DMS 273 treated with DMSO at 0.1 percent for 48 hours (cell line): Measurements from ENCODE around the gene INKA1.

Experiments
- DNase-seq: peaks from one replicate; lab custom pipeline; 2025; lab: John Stamatoyannopoulos, UW

The INKA1 gene

DNA sequence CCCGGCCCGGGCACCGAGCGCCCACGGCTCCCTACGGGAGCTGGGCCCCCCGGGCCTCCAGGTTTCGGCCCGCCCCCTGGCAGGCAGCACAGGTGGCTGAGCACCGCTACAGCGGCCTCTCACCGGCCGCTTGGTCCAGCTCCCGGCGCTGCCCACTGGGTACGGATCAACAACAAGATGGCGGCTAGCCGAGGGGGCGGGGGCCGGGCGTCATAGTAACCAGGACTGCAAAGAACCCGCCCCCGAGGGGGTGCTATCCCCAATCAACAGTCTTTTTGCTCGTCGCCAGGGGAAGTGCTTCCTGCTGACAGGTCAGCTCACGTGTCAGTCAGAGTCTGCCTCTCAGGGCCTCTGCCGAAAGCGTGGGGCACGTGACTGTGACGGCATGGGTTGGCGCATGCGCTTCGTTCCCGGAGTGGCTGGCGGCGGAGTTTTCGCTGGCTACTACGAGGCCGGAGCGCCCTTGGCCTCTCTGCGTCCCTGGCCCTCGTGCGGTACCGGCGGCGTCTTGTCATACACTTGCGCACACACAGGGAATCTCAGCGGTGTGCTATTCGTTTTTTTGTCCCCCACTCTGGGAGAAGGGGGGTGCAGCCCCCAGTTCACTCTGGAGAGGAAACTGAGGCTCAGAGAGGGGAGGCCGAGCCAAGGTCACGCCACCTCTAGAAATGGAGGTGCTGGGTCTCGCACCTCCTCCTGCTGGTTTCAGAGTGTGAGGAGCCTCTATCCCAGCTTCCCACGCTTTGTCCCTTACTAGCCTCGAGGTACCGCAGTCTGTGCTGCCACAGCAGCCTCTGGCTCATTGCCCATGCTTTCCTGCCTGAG lies 16.5 kb upstream of the INKA1 start, which contains the start of gene IP6K1:
Gene IP6K1, minus strand, starts transcription at position 186 of the 825 bp plus-strand sequence. CDS start 38,502 bp downstream, outside the sequence.
- DNase-seq: peak; percentile 96

DNA sequence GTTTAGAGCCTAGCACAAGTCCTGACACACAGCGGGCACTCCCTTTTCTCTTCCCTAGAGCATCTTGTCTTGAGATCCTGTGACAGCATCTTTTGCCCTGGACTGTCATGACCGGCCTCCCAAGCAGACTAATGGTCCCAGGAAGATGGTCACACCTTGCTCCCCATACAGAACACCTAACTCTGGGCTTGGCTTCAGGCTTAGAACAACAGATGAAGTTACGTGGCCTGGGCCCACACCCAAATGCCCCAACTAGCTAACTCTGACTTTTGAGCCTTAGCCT lies 15.9 kb upstream of the INKA1 start:
- DNase-seq: no peak

DNA sequence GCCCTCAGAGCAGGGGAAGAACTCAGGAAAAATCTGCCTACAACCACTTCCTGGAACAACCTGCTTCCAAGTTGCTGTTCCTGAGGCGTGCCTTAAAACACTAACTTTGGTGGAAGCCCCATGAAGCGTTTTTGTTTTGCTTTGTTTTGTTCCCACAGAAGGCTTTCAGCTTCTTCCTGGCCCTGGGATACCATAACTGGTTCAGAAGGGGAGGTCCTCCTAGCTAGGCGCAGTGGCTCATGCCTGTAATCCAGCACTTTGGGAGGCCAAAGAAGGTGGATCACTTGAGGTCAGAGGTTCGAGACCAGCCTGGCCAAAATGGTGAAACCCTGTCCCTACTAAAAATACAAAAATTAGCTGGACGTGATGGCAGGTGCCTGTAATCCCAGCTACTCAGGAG lies 15.5 kb upstream of the INKA1 start:
- DNase-seq: no peak

DNA sequence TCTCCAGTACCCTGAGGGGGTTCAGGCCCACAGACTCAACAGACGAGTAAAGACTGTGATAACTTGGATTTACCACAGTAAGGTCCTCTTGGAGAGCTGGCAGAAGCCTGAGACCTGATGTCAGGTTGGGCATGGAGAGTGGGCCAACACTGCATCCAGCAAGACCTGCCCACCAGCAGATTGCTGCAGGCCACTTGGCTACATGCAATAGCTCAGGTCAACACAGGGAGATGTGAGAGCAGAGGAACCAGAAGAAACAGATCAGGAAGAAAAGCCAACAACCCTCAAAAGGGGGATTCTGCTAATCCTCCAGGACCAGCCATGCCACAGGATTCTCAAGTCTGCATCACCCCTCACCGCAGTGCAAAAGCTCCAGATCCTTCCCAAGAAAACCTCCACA lies 15.0 kb upstream of the INKA1 start:
- no peak for DNase-seq

DNA sequence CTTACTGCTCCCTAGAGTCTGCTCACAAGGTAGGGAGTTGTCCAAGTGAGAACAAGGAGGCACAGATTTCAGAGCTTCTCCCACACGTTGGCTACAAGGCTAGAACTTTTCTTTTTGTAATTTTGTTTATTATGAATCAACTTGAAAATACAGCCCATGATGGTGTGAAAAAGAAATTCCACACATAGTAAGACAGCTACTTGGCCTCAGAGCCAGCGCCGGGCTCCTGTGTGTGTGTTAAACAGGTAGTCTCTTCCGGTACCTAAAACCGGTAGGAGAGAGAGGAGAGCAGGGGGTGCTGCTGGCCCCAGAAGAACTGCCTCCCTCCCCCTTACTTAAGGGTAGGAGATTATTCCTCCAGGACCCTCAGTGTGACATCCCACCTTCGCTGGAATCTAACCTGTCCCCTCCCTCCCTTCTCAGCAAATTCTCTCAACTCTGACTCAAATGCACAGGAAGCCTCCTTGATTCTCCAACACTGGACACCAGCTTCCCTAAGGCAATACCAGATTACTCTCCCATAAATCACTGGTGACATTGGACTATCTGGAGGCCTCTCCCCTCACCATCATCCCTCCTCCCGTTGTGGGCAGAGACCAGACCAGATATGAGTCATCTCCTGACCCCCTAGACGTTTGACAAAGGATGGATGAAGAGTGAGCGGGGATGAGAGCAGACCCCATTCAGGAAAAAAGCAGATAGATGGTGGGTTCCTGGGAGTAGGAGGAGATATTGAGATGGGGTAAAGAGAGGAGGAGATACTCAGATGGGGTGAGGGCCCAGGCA lies 12.2 kb upstream of the INKA1 start:
- DNase-seq: no peak

DNA sequence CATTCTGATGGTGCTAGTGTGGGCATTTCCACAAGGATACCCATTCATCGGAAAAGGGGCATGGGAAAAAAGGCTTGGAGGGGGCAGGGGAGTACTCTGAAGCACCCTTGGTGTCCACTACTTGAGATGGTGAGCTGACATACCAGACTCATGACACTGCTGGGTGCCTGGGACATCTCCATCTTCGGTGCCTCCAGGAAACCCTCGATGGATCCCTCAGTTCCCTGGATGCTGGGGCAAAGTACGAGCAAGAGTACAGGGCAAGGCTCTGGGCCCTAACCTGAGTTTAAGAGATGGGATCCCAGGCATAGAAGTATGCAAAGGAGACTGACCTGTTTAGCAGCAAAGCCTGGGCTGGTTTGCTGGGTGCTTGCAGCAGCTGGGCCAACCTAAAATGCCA lies 11.5 kb upstream of the INKA1 start:
- DNase-seq: no peak

DNA sequence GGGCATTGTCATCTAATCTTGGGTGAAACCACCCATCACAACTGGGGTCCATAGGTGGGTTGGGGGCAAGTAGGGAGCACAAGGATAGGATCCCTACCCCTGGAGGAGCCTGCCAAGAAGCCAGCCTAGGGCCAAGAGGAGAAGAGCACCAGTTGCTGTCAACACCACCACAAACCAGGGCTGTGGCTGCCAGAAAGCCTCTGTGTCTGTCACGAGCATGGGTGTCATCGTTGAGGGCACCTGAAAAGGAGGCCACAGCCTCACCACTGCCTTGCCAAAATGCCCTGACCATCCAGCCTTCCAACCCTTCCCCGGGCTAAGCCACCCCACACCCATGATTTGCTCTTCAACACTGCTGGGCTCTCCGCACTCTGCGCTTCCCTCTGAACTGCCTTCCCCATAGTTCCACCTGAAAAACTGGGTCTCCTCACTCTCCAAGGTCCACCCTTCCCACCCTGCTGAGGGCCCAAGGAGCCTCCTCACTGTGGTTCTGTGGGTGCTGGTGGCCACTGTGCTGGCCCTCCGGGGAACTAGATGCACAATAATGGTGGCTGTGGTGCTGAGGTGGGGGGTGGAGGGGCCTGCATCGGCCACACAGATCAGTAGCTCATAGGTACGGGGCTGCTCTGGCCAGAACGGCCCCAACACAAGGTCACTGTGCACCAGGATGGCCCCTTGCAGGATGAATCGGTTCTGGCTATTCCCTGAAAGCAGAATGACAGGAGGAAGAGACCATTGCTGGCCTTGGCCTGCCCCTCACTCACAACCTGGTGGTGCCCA lies 10.5 kb upstream of the INKA1 start:
- DNase-seq: no peak

DNA sequence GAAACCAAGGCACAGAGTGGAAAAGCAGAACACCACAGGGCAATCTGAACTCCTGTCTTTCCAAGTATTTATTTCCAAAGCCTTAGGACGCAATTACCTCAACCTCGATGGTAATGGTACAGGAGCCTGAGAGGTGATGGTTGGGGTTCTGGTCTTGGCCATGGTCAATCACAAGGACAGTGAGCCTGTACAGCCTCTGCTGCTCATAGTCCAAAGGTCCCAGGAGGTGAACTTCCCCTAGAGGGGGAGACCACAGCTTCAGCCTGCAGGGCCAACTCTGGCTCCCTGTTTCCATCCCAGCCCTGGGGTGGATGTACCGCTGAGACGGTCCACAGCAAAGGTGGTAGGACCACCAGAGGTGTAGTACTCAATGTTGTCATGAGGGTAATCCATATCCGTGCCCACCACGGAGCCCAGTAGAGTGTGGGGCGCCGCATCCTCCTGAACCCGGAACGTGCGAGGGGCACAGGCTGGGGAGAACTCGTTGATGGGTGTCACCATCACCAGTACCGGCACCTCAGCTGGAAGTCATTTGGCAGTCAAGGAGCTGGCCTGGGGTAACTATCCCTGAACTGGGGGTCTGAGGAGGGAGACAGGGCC lies 9.5 kb upstream of the INKA1 start:
- DNase-seq: no peak

DNA sequence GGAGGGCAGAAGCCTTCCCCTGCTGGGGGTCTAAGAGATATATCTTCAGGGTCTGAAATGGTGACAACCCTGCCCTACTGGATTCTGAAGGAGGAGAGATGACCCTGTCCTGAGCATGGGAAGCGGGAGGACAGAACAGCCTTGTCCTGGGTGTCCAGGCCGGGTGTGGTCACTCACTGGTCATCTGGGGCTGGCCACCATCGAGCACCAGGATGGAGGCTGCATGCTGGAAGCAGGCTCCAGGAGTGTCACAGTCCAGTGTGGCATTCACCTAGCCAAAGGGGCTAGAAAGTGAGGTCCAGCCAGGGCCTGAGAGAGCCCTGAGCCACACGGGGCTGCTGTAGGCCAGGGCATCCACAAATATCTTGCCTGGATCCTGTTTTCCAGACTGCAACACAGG lies 8.6 kb upstream of the INKA1 start:
- no peak for DNase-seq

DNA sequence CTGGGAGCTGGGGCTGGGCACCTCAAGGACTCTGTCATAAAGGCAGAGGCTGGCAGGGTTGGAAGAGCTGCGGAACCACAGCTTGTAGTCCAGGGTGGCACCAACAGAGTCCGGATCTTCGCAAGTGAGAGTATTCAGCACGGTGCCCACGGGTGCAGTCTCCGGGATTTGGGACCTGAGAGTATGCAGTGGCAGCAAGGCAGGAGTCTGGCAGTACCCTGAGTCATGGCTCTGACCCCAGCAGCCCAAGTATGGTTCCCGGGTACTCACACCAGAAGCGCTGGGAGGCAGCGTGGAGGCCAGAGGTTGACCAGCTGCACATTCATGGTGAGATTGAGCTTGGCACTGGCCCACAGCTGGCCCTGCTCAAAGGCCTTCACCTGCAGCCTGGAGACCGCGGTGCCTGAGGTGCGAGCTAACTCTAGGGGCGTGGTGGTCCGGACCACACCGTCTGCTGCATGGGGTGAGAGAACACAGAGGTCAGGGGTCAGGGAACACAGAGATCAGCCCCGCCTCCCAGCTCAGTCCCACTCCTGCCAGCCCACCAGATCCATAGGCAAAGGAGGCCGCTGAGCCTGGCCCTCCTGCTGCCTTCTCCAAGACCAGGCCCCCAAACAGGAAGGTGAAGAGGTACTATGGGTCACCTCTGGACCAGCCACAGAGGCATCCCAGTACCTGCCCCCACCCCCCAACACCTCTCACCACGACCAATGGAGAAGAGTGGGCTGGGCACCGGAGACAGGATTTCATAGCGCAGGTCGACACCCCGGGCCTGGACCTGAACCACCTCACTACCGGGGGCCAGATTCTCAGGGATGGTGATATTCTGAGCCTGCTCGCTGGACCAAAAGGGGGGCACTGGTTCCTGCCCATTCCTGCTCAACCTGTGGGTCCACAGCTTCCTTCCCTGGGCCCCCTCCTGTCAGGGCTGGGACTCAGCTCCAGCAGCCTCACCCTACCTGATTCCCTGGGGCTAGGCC lies 7.8 kb upstream of the INKA1 start:
- DNase-seq: no peak

DNA sequence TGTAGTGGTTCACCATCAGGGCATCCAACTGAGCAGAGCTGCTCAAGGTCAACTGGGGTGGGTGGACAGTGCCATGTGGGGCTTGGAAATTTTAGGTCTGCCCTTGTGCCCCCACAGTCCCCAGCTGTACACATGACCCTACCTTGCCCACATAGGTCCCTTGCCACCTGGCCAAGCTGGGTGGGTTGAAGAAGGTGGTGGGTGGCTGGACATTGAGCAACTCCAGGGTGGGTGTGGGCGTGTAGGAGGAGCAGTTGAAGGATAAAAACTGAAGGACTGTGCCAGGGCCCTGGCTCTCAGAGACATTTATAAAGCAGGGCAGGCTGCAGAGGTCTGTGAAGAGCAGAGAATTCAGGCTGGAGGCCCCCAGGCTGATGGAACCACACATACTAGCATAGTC lies 4.0 kb upstream of the INKA1 start:
- no peak for DNase-seq

DNA sequence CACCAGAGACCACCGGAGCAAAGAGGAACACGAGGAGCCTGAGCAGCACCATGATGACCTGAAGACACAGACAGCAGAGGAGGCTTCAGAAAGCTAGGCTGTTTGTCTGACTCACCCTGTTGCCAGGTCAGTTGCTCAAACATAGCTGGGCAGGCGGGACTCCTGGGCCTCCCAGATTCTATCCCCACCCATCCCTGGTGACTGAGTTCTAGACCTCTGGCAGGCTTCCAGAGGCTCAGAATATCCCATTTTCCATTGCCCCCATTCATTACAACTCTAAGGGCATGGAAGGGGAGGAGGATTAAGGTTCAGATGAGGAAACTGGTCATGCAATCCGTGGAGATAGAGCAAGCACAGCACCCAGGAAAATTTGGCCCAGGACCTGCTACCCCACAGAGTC lies 3.3 kb upstream of the INKA1 start, which contains the start of gene CDHR4:
Gene CDHR4, minus strand, starts transcription at position 113 of the 400 bp plus-strand sequence. Its CDS starts 61 bp downstream, at position 52.
- DNase-seq: no peak

DNA sequence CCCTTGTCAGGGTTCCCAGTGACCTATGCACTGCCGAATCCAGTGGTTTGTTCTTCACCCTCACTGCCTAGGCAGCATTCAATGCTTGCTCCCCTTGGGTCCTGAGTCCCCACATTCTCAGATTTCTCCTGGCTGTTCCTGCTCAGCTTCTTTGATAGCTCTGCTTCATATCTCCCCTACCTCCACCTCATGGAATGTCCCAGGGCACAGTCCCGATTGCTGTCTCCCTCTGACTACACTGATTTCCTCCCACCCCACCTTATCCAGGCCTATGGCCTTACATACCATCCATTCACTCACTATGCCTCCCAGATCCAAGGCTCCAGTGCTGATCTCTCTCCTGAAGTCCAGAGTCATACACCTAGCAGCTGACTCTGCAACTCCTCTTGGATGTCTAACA lies 1.9 kb upstream of the INKA1 start:
- DNase-seq: no peak

DNA sequence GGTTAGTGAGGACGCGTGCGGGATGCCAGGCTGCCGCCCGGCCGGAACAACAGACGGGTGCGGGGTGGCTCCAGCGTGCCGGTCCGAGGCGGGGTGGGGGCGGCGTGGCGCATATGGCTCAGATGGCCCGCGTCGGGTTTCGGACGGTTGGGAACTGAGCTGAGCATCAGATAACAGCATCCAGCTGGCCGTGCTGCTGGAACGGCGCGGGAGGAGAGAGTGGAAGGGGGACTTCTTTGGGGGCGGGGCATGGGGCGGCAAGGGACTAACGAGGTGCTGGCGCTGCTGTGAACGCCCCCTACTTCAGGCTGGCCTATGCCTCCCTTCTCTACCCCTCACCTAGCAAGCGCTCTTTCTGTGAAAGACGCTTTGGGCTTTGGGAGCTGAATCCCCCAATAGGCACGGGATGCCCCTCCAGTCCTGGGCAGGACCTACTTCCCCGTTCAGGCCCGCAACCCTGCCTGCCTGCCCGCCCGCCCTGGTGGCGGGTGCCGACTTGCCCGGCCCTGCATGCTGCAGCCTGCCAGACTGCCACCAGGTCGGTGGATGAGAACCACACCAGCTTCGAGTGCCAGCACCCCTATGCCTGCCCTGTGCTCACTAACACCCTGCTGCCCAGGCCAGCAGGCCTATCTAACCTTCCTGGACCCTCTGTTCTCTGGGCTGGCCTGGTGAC lies 542 bp downstream of the INKA1 start:
- peak; percentile 67 for DNase-seq

DNA sequence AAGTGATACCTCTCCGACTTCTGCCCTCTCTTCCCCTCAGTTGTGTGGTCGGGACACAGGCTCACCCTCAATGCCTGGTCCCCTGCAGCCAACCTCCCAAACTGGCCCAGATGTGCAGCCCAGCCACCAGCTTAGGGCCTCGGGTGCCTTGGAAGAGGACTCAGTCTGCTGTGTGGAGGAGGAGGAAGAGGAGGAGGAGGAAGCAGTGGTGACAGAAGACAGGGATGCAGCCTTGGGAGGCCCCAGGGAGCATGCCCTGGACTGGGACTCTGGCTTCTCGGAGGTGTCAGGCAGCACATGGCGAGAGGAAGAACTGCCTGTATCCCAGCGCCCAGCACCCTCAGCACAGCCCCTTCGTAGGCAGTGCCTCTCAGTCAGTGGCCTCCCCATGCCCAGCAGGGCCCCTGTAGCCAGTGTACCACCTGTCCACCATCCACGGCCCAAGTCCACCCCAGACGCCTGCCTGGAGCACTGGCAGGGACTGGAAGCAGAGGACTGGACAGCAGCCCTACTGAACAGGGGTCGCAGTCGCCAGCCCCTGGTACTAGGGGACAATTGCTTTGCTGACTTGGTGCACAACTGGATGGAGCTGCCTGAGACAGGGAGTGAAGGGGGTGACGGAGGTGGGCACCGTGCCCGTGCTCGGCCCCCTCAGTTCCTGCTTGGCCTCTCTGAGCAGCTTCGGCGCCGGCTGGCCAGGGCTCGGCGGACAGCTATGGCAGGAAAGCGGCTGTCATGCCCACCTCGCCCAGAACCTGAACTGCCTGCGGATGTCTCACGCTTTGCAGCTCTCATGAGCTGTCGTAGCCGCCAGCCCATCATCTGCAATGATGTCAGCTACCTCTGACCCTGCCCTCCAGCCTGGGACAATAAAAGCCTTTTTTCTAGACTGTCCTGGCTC lies 1.3 kb downstream of the INKA1 start:
- DNase-seq: no peak

DNA sequence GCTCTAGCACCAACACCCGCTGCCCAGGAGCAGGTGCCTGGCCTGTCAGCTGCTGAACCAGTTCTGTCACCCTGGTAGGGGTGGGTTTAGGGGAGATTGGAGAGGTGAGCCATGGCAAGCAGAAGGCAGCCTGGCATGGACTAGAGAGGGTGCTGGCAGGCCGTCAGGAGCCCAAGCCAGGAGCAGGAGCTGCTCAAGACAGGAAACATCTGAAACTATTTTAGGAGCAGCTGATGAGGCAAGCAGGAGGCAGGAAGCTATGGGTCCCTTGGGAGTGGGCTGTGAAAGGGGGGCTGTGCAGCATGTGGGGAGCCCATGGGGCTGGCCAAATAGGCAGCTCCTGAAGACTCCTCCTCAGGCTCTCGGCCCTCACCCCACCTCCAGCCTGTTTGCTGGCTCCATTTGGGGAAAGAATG lies 2.3 kb downstream of the INKA1 start:
- peak; percentile 40 for DNase-seq

DNA sequence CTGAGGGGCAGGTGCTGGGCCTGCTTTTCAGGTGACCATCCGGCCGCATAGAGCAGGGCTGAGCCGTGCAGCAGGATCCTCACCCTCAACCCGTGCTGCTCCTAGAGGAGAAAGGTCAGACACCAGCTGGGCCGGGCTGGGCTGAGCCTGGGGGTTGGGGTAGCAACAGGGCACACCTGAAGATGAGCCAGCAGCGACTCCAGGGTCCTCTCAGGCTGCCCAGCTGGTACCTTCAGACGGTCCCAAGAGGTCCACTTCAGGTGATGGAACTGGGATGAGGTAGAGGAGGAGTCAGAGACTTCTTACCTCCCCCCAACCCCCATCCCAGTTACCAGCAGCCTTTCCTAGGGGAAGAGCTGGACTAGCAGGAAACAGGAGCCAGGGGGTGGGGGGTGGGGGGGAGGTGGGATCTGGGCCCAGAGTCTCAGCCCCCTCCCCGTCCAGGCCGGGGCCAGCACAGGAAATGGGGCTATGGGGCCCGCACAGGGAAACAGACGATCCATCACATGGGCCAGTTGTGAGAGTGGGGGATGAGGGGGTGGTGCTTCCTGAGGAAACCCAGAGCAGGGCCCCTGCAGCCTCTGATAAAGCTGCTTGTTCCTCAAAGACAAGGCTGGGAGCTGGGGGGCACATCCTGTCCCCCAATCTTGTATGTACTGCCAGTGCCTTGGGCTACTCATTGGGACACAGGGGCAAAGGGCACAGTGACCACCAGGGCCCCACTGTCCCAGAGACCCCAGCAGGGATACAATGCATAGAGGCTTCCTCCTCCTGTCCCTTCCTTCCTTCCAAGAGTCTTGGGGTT lies 3.0 kb downstream of the INKA1 start:
- no peak for DNase-seq

DNA sequence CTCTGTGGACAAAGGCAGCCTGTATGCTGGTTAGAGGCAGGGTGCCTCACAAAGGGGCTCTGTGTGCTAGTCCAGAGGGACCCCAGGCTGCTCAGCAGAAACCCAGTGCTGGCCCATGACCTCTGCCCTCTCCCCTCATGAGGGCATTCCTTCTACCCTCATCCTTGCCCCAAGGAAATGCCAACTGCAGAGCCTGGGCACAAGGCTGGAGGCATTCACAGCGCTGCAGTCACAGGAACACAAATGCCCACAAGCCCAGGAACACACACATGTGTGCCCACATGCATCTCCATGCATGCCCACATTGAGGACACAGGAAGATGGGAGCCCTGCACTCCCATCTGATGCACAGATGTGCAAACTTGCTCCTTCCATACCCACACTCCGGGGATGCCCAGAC lies 3.8 kb downstream of the INKA1 start:
- DNase-seq: no peak
